OCI-LY1 (cell line): ENCODE data around the gene LARP4B.

ENCODE experiments used
- EZH2 ChIP-seq: fragments of 200-600 bp; sonication (generic), shearing (Covaris generic); IDR thresholded peaks from 2 replicates; pipeline ENCODE4 v1.8.0; 2017; ENCODE audit warnings: borderline replicate concordance, mixed run types, mild to moderate bottlenecking, antibody characterized with exemption, low read length, moderate library complexity, mixed read lengths
- TF ChIP-seq, protein P1 (sequence below): fragments of 200-600 bp; sonication (generic), shearing (Covaris generic); IDR thresholded peaks from 2 replicates; pipeline ENCODE4 v1.5.1; 2017; ENCODE audit warnings: mild to moderate bottlenecking, antibody characterized with exemption, low read length, moderate library complexity, mixed read lengths

DNA sequence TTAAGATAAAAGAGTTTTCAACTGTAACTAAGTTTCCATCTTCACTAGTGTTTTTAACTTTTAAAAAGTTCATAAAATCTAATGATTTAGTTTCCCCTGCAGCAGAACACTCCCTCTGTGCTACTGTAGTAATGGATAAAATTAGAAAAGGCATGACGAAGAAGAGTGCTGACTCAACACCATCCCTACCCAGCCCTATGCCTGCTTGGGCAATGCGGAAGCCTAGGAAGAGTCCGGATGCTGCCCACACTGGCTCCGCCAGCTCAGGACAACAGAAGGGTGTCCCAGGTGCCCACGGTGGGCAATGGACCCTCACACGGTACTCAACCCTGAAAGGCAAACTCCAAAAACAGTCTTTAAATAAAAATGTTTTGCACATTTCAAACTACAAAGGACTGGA is 118.2 kb downstream of the LARP4B start:
- no peak for TF ChIP-seq EZH2
- TF ChIP-seq, protein P1, sequence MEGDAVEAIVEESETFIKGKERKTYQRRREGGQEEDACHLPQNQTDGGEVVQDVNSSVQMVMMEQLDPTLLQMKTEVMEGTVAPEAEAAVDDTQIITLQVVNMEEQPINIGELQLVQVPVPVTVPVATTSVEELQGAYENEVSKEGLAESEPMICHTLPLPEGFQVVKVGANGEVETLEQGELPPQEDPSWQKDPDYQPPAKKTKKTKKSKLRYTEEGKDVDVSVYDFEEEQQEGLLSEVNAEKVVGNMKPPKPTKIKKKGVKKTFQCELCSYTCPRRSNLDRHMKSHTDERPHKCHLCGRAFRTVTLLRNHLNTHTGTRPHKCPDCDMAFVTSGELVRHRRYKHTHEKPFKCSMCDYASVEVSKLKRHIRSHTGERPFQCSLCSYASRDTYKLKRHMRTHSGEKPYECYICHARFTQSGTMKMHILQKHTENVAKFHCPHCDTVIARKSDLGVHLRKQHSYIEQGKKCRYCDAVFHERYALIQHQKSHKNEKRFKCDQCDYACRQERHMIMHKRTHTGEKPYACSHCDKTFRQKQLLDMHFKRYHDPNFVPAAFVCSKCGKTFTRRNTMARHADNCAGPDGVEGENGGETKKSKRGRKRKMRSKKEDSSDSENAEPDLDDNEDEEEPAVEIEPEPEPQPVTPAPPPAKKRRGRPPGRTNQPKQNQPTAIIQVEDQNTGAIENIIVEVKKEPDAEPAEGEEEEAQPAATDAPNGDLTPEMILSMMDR = no peak
